NCI-H1417 treated with DMSO at 0.1 percent for 48 hours (cell line): ENCODE measurements around the gene MIR17HG.
"Not testable (repeated sequence)": the region's sequence is repeated elsewhere in the genome, so short reads cannot be mapped to it uniquely, and the experiment has no call there.

Source experiments
- DNase-seq: peaks from one replicate; lab custom pipeline; 2025; lab: John Stamatoyannopoulos, UW

MIR17HG gene

DNA sequence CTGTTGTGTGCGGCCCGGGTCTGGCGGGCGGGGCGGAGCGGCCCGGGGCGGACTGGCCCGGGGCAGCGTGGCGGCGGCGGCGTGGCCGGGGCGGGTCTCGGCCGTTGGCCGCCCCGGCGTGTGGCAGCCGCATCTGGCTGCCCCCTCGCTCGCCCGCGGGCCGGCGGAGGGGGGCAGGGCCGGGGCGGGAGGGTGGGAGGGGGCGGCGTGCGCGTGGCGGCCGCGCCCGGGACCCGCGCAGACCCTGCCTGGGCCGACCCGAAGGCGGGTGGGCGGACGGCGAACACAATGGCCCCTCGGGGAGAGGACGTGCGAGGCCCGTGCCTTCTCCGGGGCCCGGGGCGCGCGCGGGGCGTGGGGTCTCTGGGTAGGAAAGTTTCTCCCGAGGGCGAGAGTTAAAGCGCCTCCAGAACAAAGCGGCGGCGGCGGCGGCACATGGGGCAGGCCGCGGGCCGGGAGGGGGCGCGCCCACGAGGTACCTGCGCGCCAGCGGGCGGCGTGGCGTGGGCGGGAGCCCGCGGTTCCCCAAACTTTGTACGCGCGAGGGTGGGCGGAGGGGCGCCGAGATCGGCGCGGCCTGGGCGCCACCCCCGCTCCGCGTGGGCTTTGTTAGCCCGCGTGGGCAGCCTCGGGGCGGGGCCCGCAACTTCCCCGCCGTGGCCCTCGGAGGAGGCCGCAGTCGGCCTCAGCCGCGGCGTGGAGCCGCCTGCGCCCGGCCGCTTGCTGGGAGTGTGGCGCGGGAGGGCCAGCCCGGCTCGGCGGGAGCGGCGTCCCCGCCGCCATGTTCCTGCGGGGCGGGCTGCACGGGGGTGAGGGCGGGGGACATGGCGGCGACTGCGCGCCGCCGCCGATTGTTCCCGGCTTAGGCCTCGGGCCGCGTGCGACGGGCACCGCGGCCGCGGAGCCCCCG, 764 bp downstream of the MIR17HG start:
- no peak for DNase-seq

DNA sequence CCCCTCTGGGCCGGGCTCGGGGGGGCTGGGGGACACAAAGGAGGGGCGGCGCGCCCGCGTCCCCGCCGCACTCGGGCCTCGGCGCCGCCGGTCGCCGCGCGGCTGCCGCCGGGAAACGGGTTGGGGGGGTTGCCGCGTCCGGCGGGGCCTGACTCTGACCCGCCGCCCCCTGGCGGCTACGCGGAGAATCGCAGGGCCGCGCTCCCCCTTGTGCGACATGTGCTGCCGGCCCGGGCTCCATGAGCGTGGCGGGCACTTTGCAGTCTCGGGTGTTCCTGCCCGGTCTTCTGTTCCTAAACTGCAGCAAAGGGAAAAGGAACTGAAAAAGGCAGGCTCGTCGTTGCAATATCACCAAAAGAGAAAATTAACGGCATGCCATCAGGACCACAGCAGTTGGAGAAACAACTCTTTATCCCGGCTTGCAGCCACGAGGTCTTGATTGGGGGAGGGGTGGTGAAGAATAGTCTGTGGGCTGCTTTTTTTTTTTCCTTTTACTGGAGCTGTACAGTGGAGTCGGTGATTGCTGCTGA, 1.5 kb downstream of the MIR17HG start:
- peak; percentile 32 for DNase-seq

DNA sequence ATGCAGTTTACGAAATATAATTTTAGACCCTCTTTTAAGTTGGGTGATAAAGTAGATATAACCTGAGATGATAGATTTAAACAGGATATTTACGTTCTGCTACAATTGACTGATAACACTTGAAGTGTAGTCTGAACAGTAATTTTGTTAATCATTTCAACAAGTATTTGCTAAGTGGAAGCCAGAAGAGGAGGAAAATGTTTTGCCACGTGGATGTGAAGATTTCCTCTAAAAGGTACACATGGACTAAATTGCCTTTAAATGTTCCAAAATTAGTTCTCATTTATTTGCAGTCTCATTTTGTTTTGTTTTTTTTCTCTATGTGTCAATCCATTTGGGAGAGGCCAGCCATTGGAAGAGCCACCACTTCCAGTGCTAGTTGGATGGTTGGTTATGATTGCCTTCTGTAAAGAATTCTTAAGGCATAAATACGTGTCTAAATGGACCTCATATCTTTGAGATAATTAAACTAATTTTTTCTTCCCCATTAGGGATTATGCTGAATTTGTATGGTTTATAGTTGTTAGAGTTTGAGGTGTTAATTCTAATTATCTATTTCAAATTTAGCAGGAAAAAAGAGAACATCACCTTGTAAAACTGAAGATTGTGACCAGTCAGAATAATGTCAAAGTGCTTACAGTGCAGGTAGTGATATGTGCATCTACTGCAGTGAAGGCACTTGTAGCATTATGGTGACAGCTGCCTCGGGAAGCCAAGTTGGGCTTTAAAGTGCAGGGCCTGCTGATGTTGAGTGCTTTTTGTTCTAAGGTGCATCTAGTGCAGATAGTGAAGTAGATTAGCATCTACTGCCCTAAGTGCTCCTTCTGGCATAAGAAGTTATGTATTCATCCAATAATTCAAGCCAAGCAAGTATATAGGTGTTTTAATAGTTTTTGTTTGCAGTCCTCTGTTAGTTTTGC, 2.8 kb downstream of the MIR17HG start:
- no peak for DNase-seq

DNA sequence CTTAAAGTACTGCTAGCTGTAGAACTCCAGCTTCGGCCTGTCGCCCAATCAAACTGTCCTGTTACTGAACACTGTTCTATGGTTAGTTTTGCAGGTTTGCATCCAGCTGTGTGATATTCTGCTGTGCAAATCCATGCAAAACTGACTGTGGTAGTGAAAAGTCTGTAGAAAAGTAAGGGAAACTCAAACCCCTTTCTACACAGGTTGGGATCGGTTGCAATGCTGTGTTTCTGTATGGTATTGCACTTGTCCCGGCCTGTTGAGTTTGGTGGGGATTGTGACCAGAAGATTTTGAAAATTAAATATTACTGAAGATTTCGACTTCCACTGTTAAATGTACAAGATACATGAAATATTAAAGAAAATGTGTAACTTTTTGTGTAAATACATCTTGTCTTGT, 3.6 kb downstream of the MIR17HG start:
- DNase-seq = no peak

DNA sequence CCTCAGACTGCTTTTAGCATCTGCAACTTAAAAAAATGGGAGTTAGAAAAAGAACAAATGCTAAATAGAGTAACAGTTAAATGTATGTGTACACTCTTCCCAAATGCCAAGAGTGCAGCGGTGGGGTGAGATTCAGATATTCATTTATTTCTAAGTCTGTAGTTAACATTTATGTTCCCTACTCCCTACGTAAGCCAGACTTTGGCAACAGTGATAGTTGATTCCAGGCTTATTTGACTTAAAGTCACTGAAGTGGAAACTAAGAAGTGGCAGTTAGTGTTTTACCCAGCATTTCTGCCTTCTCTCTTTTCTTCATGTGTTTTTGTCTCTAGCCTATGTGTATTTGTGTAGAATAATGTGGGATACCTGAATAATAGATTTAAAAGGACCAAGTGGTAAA, 4.5 kb downstream of the MIR17HG start:
- no peak for DNase-seq

DNA sequence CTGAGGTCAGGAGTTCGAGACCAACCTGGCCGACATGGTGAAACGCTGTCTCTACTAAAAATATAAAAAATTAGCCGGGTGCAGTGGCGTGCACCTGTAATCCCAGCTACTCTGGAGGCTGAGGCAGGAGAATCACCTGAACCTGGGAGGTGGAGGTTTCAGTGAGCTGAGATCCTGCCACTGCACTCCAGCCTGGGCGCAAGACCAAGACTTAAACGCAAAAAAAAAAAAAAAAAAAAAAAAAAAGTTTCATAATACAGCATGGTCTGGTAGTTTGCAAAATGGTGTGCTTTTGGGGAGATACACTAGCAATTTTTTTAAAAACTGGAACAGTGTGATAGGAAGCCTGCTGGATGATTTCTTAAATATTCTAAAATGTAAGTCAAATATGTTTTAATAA, 5.4 kb downstream of the MIR17HG start:
- not testable (repeated sequence) for DNase-seq

DNA sequence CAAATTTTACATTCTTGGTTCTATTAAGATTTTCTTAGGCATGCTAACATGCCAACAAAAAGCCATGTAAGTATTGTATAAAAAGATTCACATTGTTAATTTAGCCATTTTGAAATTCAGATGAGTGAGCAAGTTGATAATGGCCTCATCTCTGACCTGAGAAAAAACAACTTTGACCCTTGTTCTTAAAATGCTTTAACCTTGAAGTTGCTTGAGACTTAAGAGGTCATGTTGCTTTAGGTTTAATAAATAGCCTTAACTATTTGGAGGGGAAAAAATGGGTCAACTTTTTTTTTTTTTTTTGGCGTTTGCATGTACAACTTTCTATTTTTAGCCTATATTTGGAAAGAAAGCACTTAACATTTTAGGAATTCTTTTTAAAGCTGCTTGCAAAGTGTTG, 6.0 kb downstream of the MIR17HG start:
- DNase-seq = no peak

DNA sequence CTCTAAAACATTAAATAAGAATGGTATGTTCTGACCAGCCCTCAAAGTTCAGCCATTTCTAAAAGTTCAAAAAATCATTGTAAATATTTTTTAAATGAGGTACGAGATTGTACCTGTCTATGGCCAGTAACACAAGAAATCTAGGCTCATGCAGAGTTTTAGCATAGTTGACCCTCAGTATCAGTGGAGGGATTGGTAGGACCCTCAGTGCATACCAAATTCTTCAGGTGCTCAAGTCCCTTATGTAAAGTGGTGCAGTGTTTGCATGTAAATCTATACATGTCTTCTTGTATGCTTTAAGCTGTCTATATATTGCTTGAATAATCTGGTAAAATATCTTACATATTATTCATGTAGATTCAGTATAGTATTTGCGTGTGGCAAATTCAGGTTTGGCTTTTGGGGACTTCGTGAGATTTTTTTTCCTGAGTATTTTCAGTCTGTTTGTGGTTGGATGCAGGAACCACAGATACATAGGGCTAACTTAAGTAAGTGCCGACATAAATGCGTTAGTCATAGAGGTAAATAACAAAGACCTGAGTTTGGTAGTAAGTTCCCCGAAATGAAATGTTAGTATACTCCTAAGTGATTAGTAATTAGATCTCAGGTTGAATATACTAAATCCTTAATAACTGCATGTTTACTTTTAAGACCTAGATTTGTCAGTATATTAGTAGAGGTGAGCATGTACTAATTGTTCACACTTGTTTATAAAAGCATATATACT, 7.8 kb downstream of the MIR17HG start:
- no peak for DNase-seq

DNA sequence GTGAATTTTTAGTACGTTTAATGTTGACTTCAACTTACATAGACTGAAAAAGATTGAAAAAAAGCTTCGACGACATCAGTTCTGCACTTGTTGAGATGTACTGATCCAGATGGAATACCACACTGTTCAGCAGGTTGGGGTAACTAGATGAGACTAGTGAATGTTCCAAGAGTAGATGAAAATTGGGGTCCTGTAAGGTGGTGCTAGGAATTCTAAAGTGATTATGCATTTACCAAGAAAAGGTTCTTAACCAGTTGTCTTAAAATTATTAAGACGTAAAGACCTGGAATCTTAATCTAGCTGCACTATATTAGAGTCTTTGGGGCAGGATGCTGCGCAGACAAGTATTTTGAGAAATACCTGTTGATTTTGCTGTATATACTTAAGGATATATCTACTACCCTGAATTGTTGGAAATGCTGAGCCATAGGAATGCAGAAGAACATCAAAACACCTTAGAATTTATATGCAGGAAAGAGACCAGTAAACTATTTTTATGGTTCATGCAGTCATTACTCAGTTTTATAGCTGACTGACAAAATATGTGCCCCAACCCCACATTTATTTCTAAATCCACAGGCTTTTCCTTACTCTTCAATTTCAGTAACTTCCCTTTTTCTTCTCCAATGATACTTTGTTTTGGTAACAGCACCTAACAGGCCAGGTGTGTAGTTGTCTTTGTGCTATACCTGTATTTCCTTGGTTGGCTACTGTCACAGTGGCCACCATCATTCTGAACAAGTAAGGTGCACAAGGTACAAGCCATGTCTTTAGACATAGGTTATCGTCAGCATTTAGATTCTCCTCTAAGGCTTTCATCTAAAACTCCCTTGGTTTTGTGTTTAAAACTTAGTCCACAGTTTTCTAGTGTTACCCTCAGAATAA, 8.6 kb downstream of the MIR17HG start:
- DNase-seq = no peak

DNA sequence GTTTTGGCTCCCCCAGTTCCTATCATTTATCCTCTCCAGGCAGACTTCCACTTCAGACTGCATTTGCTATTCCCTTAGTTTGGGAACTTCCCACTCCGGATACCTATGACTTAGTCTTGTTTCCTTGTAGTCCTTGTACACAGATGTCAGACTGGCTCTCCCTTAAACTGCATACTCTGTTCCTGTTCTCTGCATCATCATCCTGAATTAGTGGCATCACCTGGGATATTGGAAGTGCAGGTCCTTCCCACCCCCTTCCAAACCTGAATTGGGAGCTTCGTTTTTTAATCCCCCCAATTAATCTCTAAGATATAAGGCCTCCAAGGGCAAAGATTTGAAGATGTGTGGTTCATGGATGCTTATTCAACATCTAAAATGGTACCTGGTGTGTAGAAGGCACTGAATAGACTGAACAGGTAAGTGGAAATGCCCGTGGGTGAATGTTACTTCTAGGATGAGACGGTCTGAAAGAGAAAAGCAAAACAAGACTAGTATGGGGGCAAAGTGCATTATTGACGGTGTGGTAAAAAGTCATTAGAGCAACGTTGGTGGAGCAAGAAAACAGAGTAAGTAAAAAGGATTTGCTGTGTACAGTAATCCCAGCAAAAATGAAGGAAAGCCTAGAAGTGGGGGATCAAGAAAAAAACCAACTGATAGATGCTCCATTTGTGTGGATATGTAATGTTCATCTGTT, 9.6 kb downstream of the MIR17HG start:
- no peak for DNase-seq

DNA sequence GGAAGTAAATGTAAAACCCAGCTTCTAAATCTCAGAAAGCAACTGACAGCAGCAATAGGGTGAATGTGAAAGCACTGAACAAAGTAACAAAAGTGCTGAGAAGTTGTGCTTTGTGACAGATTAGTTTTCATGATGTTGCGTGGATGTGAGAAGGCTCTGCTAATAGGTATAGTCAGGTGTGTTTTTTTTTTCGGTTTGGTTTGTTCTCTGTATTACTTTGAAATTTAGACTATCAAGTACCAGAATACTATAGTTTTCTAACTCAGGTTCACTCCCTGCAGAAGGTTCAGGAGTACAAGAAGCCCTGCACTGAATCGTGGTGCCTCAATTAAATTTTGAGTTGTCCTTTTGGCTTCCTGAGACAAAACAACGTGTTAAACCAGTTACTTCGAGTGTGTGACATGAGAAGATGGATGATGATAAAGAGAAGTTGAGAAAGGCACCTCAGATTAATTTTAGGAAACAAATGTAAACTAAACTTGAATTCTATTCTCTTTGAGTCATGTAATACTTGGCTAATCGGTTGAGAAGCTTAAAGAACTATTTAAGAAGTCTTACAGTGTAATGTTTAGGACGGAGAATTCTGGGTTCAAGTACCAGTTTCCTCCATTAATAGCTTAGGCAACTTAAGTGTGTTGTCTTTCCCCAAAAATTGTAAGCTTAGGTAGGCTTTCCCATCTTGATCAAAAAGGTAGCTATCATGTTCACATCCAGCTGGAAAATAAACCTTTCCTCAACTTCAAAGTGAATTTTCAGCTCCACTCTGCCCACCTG, 10.3 kb downstream of the MIR17HG start:
- DNase-seq = no peak

DNA sequence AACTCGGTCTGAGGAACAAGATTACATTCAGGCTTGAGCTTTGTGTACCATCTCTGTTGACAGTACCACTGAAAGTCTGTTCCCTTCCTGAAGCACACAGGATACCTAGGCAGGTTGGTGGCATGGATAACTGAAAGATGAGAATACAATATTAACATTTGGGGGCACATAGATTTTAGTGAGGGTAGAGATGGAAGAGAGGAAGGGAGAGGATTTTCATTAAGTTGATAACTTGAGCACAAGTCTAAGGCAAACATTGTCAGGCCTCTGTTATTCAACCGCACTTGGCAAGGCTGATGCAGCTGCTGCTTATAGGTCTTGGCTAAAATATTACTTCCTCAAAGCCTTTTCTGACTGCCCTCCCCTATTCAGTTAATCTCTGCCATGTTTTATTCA, 10.9 kb downstream of the MIR17HG start:
- no peak for DNase-seq

DNA sequence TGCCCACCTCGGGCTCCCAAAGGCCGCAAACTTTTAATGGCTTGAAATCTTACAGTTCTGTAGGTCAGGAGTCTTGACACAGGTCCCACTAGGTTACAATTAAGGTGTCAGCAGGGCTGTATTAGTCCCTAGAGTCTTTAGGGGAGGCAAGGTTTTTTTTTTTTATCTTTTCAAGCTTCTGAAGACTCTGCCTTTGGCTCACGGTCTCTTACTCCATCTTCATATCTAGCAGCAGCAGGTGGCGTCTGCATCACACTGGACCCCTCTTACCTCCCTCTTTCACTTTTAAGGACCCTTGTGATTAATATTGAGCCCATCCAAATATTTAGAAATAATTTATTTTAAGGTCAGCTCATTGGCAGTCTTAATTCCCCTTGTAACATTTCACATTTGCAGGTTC, 11.6 kb downstream of the MIR17HG start:
- DNase-seq = no peak

DNA sequence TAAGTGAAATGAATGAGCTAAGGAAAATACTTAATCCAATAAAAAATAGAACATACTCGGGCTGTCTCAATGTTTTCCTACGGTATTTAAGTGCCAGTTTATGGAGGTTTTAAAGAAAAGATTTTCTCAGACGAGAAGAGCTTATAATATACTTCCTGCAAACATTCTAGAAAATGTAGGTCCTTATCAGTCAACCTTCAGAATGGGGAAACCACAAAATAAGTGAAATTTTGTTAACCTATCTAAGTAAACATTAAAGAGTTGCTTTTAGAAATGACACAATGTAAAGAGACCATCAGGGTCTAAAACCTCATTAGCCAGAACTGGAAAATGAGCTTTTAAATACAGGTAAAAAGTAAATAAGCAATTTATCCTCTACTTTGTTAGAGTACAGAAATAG, 12.1 kb downstream of the MIR17HG start:
- DNase-seq = no peak

DNA sequence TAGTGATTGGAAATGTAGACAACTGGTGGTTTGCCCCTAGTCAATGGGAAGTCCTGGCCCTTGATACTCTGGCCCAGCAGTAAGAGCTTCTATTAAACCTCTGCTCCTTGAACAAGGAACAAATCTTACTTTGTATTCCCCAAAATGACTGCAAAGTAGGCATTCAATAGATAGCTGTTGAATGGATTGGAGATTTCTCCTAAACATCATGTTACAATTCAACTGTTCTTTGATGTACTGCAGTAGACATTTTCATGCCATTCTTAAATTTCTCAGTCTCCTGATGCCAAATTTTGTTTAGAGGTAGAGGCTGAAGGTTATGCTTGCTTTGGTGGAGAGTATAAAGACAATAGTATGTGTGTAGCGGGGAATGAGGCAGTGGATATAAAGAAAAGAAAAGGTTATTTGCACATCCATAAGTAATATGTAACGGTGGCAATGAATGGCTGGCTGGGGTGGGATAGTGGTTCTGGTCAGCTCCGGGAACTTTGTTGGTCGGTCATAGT, 12.8 kb downstream of the MIR17HG start:
- no peak for DNase-seq

DNA sequence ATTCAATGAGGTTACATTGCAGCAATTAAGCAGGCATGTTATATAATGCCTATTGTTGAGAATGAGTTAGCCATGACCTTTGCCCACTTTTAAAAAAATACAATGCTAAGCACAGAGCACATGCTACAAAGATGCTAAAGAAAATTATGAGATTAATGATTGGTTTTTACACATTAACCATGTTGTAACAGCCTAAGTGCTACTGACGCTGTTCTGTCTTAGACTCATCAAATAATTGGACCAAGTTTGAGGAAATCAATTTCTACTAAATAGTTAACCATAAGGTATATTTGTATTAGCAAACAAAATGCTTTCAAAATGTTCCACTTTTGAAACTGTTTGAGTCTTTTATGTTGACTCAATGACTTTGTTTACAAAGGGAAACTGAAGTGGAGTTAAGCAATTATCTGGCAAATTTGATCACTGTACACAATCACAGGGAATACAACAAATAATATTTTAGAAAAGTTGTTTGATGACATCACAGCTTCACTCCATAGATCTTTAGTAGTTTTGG, 14.3 kb downstream of the MIR17HG start:
- no peak for DNase-seq

DNA sequence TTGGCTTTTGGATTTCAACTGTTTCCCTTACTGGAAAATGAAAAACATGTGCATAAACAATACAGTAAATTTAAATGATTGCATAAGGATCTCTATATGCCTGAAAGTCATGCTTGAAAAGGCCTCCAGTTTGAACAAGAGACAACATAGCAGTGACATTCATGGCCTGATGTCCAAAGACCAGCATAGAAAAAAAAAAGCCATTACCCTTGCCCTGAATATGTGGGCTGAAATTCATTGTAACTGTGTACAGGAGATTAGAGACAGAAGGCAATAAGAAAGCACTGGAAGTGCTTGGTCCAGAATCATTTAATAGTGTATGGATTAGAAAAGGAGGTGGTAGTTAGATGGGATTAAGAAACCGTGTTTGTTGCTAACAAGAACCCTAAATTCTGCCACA, 15.4 kb downstream of the MIR17HG start:
- no peak for DNase-seq

DNA sequence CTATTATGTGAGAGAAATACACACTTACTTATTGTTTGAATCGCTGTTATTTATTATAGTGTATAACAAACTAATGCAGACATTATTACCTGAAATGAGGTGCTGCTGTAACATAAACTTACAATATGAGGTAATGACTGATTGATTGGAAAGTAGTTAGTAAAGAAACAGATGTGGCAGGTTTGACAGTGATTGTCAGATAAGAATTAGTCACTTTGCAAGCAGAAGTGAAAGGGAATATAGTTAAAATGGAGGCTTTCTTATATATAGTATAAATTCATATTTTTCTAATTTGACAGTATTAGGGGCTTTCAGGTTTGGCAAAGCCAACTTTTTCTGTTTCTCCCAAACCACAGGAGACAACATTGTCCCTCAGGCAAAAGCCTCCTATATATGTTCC, 20.6 kb downstream of the MIR17HG start:
- no peak for DNase-seq
